ENCODE measurements around the gene ZDHHC7. TPM values are rescaled to one million over a fixed set of nuclear protein-coding genes. Genes with fewer than 3 reads are reported as not detected.
"Not testable (repeated sequence)": the region's sequence is repeated elsewhere in the genome, so short reads cannot be mapped to it uniquely, and the experiment has no call there.

The ZDHHC7 gene, protein sequence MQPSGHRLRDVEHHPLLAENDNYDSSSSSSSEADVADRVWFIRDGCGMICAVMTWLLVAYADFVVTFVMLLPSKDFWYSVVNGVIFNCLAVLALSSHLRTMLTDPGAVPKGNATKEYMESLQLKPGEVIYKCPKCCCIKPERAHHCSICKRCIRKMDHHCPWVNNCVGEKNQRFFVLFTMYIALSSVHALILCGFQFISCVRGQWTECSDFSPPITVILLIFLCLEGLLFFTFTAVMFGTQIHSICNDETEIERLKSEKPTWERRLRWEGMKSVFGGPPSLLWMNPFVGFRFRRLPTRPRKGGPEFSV
- total RNA-seq: 10 to 100 TPM; 33.2 to 35.2 TPM
- long read RNA-seq, transcript ZDHHC7-205 (5 exons, 582 nt): major isoform, 9 of 27 reads
- long read RNA-seq, partial matches to known transcripts: 9 of 27 reads
- long read RNA-seq, other reads (novel, unspliced or antisense): 5 of 27 reads

DNA sequence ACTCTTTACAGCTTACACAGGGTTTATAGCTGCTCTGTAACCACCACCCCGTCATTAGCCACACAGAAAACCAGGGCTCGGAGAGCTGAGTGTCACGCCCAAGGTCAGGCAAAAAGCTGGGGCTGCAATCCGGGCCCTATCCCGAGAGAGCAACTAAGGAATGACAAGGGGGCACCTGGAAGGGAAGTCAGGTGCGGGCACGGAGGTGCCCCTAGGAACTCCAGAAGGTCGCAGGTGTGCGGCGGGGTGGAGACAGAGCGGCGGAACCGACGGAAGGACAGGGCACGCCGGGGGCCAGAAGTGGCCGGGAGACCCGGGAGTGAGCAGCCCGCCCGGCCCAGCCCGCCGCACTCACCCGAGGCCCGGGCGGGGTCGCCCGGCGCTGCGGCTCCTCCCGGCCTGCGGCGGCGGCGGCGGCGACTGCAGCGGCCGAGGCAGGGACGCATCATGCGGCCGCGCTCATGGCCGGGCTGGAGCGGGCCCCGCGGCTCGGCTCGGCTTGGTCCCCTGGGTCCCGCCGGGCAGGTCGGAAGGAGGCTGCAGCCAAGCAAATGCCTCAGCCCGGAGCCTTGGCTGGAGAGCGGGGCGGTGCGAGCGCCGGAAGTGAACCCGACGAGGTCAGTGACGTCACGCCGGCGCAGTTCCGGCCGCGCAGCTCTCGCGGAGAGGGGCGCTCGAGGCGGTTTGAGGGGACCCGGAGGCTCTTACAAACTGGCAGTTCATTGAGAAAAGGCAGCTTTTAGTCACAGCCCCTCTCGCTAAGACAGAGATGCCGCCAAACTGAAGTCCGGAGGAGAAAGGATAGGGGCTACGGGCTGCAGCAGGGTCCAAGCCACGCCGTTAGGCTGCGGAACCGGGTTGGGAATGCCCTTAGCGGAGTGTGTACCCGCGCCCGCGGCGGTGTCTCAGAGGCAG, at the start of gene ZDHHC7:
ZDHHC7 (minus strand) TSS at position 605 of the 915 bp plus-strand sequence. CDS start 20,917 bp downstream, outside the sequence.
- DNase-seq (peak; percentile 93), ATAC-seq (peak; percentile 97)
- intact Hi-C loops (cut with DNase I): loop anchor here in 1 of 2 donors (10.0 kb wide), 1 partner anchor 74 kb away; no protein-coding TSS in a partner anchor

DNA sequence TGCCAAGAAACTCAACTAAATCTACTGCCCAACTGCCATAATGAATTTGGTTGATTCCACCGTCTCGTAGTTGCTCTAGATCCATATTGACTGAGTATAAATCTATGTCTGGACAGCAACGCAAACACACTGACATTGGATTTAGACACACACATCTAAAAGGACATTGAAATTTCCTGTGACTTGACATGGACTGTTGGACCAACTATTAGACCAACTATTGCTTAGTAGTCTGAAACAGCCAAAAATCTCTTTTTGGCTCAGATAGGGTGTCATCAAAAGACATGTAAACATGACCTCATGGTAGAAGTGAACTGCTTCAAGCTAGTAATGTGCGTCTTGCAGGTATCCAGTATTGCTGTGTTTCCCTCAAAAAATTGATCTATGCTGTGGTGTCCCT, 47.6 kb upstream of the ZDHHC7 start:
- DNase-seq (no peak), ATAC-seq (no peak)
- intact Hi-C loops (cut with DNase I): no loop called here

DNA sequence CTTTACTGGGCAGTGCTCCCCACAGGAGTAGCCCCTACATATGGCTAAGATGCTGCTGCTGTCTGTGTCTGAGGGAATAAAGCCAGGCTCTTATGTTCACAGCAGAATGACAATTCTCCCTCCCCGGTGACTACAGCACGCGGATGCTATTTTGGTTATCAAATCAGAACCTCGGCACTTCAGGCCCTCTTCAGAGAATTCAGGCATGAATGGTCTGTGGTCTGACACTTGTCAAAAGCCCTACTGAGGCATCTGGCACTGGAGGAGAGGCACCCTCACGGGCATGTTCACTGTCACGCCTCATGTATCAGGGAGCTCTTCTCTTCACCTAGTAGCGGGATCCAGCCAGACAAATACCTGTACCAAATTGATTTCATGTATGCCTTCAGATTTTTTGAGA, 46.6 kb upstream of the ZDHHC7 start:
- DNase-seq: no peak
- intact Hi-C loops (cut with DNase I): no loop called here
- ATAC-seq: peak; percentile 57 to 73

DNA sequence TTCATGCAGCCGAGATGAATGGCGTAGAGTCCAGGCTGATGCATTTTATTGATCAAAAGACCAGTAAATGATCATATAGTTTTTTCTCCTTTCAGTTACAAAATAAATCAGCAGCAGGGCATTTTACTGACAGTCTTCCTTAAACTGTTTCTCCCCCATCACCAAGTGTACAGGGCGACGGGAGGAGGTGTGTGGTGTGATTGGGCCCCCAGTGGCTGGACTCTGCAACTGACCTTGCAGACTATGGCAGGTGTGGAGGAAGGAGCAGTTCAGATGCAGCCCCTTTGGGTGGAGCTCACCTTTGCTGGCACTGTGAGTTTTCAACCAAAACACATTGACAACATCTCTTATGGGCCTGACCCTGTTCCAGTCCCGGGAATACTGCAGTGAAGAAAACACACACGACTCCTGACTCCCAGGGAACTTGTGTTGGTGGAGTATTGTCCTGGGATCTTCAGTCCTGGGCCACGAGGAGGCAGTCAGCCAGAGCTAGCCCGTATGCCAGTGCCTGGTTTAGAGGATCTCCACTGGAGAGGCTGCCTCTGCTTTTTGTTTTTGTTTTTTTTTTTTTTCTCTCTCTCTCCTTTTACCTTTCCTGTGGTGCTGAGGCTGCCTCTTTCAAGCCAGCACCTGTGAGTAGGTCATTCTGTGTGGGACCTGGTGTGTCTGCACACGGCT, 46.0 kb upstream of the ZDHHC7 start:
- ATAC-seq (peak in 1 of 2 donors; percentile 21), DNase-seq (no peak)
- intact Hi-C loops (cut with DNase I): no loop called here

DNA sequence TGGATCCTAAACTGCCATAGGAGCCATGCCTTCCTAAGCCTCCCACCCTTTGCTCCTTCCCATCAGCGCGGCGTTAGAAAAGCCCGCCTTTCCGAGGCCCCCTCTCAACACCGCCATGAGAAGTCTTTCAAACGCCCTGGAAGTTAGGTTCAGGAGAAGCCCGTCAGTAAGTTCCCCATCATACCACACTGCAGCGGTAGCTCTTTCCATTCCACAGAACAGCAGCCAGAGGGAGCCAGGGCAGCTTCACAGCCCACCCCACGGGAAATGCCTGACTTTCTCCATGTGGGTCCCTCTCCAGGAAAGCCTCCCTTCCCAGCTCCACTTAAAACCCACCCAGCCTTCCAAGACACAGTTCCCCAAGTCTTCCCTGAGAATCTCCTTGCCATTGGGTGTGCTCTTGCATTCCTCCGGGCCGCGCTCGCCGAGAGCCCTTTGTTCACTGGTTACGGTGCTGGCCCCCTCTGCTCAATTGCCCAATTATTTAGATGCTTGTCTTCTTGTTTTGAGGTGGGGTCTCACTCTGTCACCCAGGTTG, 44.9 kb upstream of the ZDHHC7 start:
- no peak for DNase-seq

DNA sequence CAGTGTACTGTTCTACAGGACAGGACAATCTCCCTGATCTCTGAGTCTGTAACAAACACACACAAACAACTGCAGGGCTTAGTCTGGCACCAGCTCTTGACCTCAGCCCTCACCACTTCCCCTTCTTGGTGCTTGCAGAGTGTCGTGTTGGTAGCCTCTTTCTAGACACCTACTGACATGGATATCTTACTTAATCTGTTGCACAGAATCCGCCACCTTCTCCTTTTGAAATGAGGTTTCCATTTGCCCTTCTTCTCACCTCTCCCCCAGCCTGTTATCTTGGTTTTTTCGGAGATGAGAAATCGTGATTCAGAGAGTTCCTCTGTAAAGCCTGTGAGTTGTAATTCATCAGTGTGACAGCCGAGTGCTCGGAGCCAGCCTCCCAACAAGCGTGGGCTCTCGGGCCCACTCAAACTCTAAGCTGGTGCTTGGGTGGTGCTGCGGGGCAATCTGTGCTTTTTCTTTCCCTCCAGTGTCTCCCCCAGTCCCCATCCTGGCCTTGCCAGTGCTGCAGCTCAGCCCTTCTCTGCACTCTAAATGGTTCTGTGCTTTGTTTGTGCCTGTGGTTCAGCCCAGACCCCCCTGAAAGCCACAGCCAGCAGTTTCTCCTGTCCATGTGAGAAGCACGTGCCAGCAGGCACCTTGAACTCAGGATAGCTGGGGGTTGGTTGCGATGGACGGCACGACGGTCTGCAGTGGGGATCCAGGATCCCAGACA, 44.3 kb upstream of the ZDHHC7 start:
- intact Hi-C loops (cut with DNase I): no loop called here

More for the DNA sequence above, 44.9 kb upstream of the ZDHHC7 start:
- ATAC-seq: peak; percentile 58 to 62
- intact Hi-C loops (cut with DNase I): no loop called here

DNA sequence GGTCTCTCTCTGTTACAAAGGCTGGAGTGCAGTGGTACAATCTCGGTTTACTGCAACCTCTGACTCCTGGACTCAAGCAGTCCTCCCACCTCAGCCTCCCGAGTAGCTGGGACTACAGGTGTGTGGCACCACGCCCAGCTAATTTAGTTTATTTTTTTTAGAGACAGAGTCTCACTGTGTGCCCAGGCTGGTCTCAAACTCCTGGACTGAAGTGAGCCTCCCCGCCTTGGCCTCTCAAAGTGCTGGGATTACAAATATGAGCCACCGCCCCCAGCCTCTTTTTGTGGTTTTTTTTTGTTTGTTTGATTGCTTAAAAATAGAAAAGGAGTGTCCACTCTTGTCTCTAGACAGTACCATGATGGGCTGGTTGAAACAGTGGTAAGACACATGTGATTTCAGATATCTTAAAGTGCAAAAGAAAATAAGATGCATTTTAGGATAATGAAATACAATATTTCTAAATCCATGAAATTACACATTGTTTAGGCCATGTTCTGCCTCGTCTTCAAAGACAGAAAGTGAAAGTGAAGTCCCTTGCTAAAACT, 43.7 kb upstream of the ZDHHC7 start:
- DNase-seq (no peak), ATAC-seq (no peak)
- intact Hi-C loops (cut with DNase I): no loop called here

More for the DNA sequence above, 44.3 kb upstream of the ZDHHC7 start:
- ATAC-seq (peak; percentile 79 to 83), DNase-seq (no peak)

DNA sequence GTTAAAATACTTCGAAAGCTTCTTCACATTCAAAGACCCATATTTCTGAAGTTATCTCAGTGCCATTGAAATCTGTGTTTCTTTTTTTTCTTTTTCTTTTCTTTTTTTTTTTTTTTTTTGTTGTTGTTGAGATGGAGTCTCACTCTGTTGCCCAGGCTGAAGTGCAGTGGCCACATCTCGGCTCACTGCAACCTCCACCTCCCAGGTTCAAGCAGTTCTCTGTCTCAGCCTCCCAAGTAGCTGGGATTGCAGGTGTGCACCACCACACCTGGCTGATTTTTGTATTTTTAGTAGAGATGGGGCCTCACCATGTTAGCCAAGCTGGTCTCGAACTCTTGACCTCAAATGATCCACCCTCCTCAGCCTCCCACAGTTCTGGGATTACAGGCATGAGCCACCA, 43.0 kb upstream of the ZDHHC7 start:
- ATAC-seq; intact Hi-C loops (cut with DNase I); DNase-seq: not testable (repeated sequence)

DNA sequence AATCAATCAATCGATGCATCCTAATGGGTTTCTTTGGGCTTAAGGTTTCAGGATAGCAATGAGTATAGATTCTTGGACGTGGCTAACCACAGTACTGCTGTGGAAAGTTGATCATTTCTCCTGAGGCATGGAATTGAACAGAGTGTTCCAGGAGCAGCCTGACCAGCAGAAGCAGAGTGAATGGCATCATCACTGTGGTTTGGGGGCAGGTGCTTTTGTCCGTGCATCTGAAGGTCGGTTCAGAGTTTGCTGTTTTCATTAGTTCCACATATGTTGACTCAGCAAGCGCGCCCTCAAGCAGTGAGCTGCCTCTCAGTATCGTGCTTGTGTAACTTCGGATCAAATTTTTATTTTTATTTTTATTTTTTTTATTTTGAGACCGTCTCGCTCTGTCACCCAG, 41.2 kb upstream of the ZDHHC7 start:
- no peak for ATAC-seq
- intact Hi-C loops (cut with DNase I): no loop called here

DNA sequence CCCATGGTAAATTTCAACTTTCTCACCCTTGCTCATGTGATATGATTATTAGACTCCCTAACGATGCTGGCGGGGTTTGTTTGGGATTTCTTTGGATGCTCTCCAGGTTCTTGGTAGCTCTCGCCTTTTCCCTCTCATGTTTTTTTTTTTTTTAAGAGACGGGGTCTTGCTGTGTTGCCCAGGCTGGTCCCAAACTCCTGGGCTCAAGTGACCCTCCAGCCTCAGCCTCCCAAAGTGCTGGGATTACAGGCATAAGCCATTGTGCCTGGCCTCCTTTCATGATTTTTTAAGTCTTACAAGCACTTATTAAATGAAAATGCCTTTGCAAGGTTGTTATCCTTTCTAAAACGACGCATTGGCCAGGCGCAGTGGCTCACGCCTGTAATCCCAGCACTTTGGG, 40.3 kb upstream of the ZDHHC7 start:
- no peak for ATAC-seq
- DNase-seq: no peak
- intact Hi-C loops (cut with DNase I): no loop called here

More for the DNA sequence above, 41.2 kb upstream of the ZDHHC7 start:
- no peak for DNase-seq

DNA sequence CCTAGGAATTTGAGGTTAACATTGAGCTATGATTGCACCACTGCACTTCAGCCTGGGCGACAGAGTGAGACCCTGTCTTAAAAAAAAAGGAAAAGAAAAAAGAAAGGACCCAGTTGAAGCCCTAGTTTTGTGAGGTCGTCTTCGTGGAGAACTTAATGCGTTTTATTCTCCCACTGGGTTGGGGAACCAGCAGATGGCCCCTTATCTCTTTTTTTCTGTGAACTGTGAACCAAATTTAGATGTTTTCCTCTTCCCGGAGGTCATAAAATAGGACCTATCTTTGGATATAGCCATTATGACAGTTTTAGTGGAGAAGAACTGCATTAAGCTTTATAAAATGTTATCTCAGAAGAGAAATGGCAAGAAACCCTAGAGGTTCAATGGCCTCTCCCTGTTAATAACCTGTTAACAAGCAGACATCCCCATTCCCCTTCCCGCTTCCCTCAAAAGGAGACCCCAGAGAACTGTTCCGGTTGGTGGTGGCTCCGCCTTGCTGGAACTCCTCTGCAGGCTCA, 39.8 kb upstream of the ZDHHC7 start:
- ATAC-seq (no peak), DNase-seq (no peak)
- intact Hi-C loops (cut with DNase I): no loop called here

DNA sequence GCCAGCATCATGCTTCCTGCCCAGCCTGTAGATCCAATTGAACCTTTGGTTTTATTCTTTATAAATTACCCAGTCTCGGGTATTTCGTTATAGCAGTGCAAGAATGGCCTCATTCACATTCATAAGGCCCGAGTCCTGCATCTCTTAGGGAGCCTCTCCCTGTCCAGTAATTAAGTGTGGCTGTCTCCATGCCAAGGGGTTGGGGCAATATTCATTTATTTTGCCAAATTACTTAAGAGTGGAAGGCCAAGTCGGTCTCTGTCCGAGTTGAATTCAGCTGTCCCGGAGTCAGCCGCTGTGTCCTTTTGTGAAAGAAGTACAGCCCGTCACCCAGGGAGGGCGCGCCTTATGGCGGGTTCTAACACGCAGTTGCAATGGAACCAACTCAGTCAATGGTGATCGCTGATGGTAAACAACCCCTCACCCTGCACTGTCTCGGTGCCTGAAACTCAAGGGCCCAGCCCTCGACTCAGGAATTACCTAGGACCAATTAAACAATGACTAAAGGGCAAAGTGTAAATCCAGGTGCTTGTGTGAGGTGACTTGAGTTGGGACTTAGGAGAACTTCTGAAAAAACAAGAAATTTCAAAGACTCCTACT, 38.5 kb upstream of the ZDHHC7 start:
- no peak for ATAC-seq
- DNase-seq: no peak

DNA sequence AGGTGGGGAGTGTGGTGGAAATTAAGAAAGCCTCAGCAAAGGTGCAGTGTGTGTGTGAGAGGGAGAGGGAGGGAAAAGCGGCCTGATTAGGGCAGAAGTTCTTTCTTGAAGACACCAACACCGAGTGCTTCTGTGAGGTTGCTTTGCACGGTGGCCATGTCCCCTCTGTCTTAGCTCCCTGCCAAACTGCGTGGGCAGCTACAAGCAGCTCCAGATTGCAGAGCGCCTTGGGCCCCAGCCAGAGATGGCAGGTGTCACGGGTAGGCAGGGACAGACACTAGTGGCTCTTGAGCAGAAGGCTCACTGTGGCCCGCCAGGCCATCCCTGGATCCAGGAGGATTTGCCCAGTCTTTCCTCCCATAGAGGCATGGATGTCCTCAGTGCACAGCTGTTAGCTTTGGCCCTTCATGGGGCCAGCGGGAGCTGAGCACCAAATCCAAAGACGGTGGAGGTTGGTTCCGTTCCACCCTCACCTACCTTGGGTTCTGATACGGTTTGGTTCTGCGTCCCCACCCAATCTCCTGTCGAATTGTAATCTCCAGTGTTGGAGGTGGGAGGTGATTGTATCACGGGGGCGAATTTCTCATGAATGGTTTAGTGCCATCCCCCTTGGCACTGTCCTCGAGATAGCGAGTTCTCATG, 37.7 kb upstream of the ZDHHC7 start:
- intact Hi-C loops (cut with DNase I): no loop called here
- DNase-seq (peak; percentile 64), ATAC-seq (peak; percentile 71 to 77)

More for the DNA sequence above, 38.5 kb upstream of the ZDHHC7 start:
- intact Hi-C loops (cut with DNase I): no loop called here

DNA sequence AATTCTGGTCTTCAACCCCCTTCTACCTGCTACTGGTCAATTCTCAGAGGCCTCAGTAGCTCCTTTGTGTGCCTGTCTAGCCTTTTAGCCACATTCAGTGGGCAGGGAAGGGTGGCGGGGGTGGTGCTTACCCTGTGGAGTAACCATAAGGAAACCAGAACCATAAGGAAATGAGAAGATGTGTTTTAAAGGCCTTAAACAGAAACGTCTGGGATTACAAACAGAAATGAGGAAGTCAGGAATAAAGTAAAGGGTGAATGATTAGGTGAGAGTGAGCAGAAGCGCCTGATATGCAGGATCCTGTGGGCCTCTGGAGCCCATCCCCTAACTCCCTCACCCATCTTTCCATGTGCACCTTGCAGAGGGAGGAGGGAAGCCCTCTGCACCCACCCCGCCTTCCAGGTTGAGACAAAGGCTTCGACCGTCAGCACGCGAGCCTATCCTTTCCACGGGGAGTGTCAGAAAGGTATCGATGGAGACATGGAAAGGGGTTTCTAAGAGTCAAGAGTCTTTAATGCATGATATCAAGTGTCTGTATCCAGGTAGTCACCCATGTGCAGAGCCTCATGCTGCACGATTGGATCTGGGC, 36.6 kb upstream of the ZDHHC7 start:
- DNase-seq (no peak), ATAC-seq (no peak)
- intact Hi-C loops (cut with DNase I): no loop called here

DNA sequence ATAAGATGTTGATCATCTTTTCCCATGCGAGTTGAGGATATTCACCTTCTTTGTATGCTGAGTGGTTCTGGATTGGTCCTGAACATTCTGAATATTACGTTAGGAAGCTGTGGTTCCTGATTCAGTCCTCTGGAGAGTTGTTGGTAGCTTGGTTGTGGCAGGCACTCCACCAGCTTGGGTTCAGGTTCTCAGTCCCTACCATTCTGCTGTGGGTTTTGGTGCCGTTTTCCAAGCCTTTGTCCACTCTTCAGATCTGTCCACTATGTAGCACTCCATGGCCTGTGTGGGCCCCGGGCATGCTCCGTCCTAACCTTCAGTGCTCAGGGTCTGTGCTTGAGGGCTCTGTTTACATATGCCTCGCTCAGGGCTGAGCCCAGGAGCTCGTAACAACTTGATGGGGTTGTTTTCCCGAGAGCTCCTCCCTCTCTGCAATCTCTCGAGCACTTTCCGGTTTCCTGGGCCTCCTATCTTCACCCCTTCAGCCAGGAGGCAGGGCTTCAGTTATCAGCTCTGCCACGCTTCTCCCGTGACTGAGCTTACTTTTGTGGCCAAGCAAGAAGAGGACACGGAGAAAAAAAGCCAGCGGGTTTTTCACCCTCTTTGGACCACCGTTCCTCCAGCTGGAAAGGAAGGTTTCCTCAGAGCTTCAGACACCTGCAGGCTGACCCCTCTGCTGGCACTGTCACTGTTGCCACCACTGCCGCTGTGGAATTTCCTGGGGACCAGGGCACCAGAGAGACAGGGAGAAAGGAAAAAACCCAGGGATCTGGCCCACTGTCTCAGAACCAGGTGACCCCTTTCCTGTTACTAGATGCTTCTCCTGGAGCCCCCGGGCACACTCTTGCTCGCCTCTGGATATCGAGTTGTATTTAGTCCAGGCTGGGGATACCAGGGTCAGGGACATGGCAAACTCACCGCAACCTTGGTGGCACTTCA, 35.9 kb upstream of the ZDHHC7 start:
- DNase-seq (peak; percentile 45), ATAC-seq (peak; percentile 55 to 64)
- intact Hi-C loops (cut with DNase I): no loop called here
